T-helper 1 cell treated with Interleukin-12 subunit alpha and Interleukin-12 subunit beta and Interleukin-4 antibody, amounts not matched to agents 30 μg/mL and 1 μg/mL, for 36 hours (primary cell): ENCODE data around the gene SPTSSB.

Experiments used
- H3K27ac Mint-ChIP-seq: one replicate; pipeline ENCODE4 v1.8.0; 2021; ENCODE audit warnings: mild to moderate bottlenecking, mixed read lengths
- H3K27me3 Mint-ChIP-seq: one replicate; pipeline ENCODE4 v1.8.0; 2021; ENCODE audit warnings: low read depth, mixed read lengths
- H3K36me3 Mint-ChIP-seq: one replicate; pipeline ENCODE4 v1.8.0; 2021; ENCODE audit warnings: low read depth, mixed read lengths
- H3K4me1 Mint-ChIP-seq: one replicate; pipeline ENCODE4 v1.8.0; 2021; ENCODE audit warnings: low read depth, mixed read lengths
- H3K4me3 Mint-ChIP-seq: one replicate; pipeline ENCODE4 v1.8.0; 2021; ENCODE audit warnings: mild to moderate bottlenecking, moderate library complexity, mixed read lengths
- H3K9me3 Mint-ChIP-seq: one replicate; pipeline ENCODE4 v1.8.0; 2021; ENCODE audit warnings: mixed read lengths

The SPTSSB gene

DNA sequence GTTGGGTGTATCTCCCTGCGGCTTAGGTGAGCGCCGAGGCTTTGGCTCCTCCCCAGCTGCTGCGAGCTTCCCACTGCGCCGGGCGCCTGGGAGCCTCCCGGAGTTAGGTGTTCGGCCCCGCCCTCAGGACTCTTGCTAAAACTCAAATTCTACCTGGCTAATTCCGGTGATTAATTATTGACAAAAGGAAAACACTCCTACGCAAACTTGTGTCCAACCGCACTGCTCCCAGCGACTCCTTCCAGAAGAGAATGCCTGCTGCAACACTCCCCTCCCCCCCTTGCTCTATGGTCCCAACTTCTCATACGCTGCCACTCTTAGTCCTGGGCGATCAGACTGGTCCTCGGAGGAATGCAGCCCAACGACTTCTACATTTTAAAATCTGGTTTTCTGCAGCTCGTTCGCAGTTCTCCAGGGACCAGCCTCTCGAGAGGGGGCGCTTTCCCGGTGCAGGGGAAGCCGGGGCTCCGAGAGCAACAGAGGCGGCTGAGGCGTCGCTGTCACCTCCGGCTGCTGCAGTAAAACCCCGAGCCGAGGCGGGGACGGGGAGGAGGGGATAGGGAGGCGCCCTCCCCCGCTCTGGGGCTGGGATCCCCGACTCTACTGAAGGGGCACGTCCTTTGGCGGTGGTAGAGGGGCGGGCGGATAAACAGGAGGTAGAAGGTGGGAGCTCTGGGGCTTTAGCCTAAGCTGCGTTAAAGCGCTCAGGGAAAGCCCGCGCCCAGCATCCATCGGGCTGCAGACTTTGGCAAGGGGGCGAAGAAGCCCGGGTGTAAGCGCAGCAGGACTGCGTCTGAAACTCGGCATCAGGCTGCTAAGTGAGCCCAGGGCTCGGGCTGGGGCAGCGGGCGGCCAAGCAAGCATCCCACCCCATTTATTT, at the start of gene SPTSSB:
SPTSSB (minus strand) TSS at position 77 of the 880 bp plus-strand sequence. CDS start 25,194 bp downstream, outside the sequence.
- no peak within 1 kb of the TSS for H3K27ac Mint-ChIP-seq
- no peaks in the 10 kb centered on the region for H3K9me3 Mint-ChIP-seq
- peak within 1 kb of the TSS; percentile 72 for H3K4me3 Mint-ChIP-seq

GRCh38 chr3:161420746-161421145, 49.4 kb upstream of the SPTSSB start:
- H3K9me3 Mint-ChIP-seq, result no peaks in the 10 kb centered on the region
- H3K4me3 Mint-ChIP-seq, result no peak overlapping the region
- H3K36me3 Mint-ChIP-seq, result no peaks in the 10 kb centered on the region
- no peaks in the 10 kb centered on the region for H3K4me1 Mint-ChIP-seq
- H3K27ac Mint-ChIP-seq, result no peak overlapping the region
- H3K27me3 Mint-ChIP-seq, result peaks cover 9% of the 10 kb centered on the region

More for the DNA sequence above, at the start of gene SPTSSB:
- H3K27me3 Mint-ChIP-seq, result peaks cover 73% of the 10 kb centered on the region
- H3K4me1 Mint-ChIP-seq, result peaks cover 13% of the 10 kb centered on the region
- no peaks in the 10 kb centered on the region for H3K36me3 Mint-ChIP-seq

DNA sequence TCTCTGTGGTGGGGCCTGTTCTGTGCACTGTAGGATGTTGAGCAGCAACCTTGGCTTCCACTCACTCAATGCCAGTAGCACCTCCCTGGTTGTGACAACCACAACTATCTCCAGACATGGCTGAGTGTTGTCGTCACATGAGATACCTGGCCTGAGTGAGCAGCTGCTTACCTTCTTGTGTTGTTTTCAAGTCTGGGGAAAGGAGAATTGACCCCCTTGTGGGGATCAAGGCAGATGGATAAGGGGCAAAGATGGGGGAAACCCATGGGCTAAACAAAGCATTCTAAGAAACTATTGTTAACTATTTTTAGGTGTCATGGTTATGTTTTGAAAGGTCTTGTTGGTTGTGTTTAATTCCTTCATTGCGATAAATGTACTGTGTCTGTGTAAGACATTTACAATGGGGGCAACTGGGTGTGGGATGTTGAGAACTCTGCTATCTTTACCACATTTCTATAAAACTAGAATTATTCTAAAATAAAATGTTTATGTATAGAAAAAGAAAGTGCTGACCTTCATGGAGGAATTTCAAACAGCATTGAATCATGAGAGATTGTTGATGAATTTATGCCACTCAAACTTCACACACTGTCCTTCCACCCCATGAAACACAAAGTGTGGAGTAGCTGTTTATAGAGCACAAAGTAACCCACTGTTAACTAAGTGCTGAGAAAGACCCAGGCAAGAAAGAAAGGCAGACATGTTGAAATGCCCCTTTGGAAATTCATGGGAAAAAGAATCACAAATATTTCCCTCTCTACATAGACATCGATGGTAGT, 48.4 kb upstream of the SPTSSB start:
- no peak overlapping the region for H3K4me3 Mint-ChIP-seq
- H3K27me3 Mint-ChIP-seq, result peaks cover 12% of the 10 kb centered on the region
- no peak overlapping the region for H3K27ac Mint-ChIP-seq
- no peaks in the 10 kb centered on the region for H3K36me3 Mint-ChIP-seq
- H3K4me1 Mint-ChIP-seq, result no peaks in the 10 kb centered on the region
- H3K9me3 Mint-ChIP-seq, result no peaks in the 10 kb centered on the region

GRCh38 chr3:161415506-161416231, 44.4 kb upstream of the SPTSSB start:
- Mint-ChIP-seq H3K4me3 (no peak overlapping the region), H3K27ac (no peak overlapping the region), H3K36me3 (no peaks in the 10 kb centered on the region)

GRCh38 chr3:161414907-161415306, 43.6 kb upstream of the SPTSSB start:
- H3K27ac Mint-ChIP-seq, result no peak overlapping the region
- no peaks in the 10 kb centered on the region for H3K9me3 Mint-ChIP-seq
- H3K27me3 Mint-ChIP-seq, result peaks cover 45% of the 10 kb centered on the region
- no peaks in the 10 kb centered on the region for H3K36me3 Mint-ChIP-seq
- H3K4me3 Mint-ChIP-seq, result no peak overlapping the region
- H3K4me1 Mint-ChIP-seq, result no peaks in the 10 kb centered on the region

More at GRCh38 chr3:161415506-161416231, 44.4 kb upstream of the SPTSSB start:
- Mint-ChIP-seq H3K9me3 (no peaks in the 10 kb centered on the region), H3K27me3 (peaks cover 39% of the 10 kb centered on the region), H3K4me1 (no peaks in the 10 kb centered on the region)

GRCh38 chr3:161413855-161414210, 42.5 kb upstream of the SPTSSB start:
- H3K27me3 Mint-ChIP-seq, result peaks cover 52% of the 10 kb centered on the region
- H3K27ac Mint-ChIP-seq, result no peak overlapping the region
- no peaks in the 10 kb centered on the region for H3K4me1 Mint-ChIP-seq
- H3K4me3 Mint-ChIP-seq, result no peak overlapping the region
- H3K36me3 Mint-ChIP-seq, result no peaks in the 10 kb centered on the region
- H3K9me3 Mint-ChIP-seq, result no peaks in the 10 kb centered on the region

DNA sequence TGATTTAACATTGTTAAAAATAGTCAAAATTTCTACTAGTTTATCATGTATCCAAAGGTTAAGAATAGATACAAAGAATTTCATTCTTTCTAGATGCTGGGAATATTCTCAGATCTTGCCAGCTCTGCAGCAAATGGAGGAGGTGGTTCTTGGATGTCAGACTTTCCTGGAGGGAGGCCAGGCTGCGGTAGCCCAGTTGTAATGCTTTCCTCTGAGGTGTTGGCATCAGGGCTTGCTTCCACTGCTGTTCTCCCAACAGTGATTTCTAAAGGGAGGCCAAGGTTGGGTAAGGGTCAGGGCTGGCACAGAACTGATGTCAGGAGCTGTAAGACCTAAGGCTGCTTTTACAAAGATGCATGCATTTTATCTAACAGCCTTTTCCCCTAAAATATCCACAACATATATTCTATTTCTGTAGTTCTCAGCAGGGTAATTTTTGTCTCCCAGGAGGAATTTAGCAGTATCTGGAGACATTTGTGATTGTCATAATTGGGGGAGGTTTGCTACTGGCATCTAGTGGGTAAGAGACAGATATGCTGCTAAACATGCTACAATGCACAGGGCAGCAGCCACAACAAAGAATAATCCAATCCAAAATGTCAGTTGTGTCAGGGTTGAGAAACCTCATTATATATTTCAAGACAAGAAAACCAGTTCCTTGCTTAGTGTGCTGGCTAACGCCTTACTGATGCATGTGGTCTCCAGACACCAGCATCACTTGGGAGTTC, 42.0 kb upstream of the SPTSSB start:
- Mint-ChIP-seq H3K27me3 (peaks cover 48% of the 10 kb centered on the region), H3K4me3 (no peak overlapping the region), H3K9me3 (no peaks in the 10 kb centered on the region), H3K4me1 (no peaks in the 10 kb centered on the region), H3K27ac (no peak overlapping the region), H3K36me3 (no peaks in the 10 kb centered on the region)

DNA sequence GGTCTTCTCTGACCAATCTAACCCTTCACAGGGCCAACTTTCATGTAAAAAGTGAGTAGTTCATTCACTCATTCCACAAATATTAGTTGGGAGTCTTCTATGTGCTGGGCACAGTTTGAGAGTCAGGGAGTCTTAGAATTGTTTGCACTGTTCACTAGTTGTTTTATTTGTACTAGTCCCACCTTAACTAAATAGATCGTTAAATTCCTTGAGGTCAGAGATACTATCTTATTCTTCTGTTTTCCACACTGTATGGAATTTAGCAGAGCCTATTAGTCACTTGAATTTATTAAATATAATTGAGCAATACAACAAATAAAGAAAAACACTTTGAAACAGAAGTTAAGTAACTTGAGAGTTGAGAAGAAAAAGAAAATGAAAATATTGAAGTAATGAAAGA, 40.8 kb upstream of the SPTSSB start:
- no peaks in the 10 kb centered on the region for H3K4me1 Mint-ChIP-seq
- no peak overlapping the region for H3K27ac Mint-ChIP-seq
- H3K9me3 Mint-ChIP-seq, result no peaks in the 10 kb centered on the region
- peaks cover 47% of the 10 kb centered on the region for H3K27me3 Mint-ChIP-seq
- no peaks in the 10 kb centered on the region for H3K36me3 Mint-ChIP-seq
- H3K4me3 Mint-ChIP-seq, result no peak overlapping the region

GRCh38 chr3:161409858-161410257, 38.5 kb upstream of the SPTSSB start:
- no peaks in the 10 kb centered on the region for H3K9me3 Mint-ChIP-seq
- peaks cover 4% of the 10 kb centered on the region for H3K4me1 Mint-ChIP-seq
- H3K27me3 Mint-ChIP-seq, result peaks cover 59% of the 10 kb centered on the region
- H3K4me3 Mint-ChIP-seq, result no peak overlapping the region
- H3K27ac Mint-ChIP-seq, result no peak overlapping the region
- no peaks in the 10 kb centered on the region for H3K36me3 Mint-ChIP-seq

GRCh38 chr3:161409069-161409468, 37.8 kb upstream of the SPTSSB start:
- Mint-ChIP-seq H3K9me3 (no peaks in the 10 kb centered on the region), H3K27me3 (peaks cover 58% of the 10 kb centered on the region), H3K4me1 (peaks cover 4% of the 10 kb centered on the region), H3K36me3 (no peaks in the 10 kb centered on the region), H3K4me3 (no peak overlapping the region), H3K27ac (no peak overlapping the region)

DNA sequence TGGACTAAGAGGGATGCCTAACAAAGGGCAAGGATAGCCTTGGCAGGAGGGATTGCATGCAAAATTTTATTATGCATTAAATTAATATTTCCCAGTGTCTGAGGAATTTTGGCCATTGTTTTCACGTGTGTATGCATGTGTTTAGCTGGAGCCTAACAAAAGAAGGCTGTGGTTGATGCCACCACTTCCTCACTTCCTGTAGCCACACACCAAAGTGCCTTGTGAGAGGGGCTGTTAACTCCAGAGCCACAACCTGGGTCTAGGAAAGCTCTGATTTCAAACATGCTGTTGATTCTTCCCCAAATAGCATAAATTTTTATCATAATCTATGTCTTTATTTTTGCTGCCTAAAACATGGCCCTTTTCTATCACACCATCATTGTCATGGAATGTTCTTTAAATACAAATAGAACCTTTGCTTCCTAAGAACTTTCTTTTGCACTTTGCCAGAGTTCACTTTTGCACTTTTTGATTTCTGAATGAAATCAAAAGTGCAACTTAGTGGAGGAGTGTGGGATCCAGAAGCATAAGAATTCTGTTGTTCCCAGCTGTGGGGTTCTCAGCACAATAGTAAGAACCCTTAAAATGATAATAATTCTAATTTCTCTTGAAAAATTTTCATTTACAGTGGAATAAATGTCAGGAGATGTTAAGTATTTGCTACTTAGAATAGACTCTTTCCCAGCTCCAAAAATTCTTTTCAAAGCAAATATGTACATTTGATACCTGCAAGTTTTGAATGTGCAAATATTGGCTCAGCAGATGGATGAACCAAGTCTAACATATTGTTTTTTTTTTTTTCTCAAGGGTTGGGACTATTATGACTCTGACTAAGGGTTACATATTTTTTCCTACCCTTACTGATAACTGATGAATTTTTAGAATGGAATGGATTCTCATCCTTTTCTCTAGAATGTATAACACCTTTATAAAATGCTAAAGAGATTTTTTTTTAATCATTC, 35.6 kb upstream of the SPTSSB start:
- Mint-ChIP-seq H3K4me3 (no peak overlapping the region), H3K9me3 (no peaks in the 10 kb centered on the region), H3K36me3 (no peaks in the 10 kb centered on the region), H3K27ac (no peak overlapping the region), H3K4me1 (peaks cover 4% of the 10 kb centered on the region), H3K27me3 (peaks cover 56% of the 10 kb centered on the region)

DNA sequence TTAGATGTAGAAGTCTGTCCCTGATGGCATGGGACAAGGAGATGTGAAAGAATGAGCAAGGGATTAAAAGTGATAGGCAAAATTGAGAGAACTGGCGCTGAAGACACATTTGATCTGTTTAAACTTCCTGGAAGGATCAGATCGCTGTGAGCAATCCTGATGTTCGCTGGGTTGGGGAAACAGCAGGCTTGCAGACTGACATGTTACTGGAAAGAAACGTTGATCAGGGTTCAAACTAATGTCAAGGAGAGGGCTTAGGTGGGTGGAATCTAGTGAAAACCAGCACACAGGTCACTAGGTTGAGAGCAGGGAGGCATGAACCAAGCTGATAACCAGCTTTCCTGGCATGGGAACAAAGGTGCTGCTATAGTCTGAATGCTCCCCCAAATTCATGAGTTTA, 34.5 kb upstream of the SPTSSB start:
- H3K27ac Mint-ChIP-seq, result no peak overlapping the region
- H3K9me3 Mint-ChIP-seq, result no peaks in the 10 kb centered on the region
- H3K4me1 Mint-ChIP-seq, result peaks cover 4% of the 10 kb centered on the region
- H3K27me3 Mint-ChIP-seq, result peaks cover 54% of the 10 kb centered on the region
- H3K36me3 Mint-ChIP-seq, result no peaks in the 10 kb centered on the region
- H3K4me3 Mint-ChIP-seq, result no peak overlapping the region

DNA sequence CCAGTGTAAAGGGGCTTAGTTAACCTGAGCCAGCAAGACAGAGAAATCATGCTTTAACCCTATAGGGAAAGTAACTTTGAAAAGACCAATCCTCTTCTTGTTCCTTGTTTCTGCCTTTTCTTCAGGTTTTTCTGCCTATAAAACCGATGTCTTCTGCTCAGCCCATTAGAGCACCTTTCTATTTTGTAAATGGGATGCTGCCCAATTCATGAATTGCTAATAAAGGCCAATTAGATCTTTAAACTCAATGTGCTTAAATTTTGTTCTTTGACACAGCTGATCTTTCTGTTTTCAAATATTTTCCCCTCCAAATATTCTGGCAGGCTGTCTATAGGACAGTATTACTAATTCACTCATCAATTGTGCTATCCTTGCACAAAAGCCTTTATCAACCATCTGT, 33.8 kb upstream of the SPTSSB start:
- Mint-ChIP-seq H3K27me3 (peaks cover 53% of the 10 kb centered on the region), H3K4me1 (peaks cover 4% of the 10 kb centered on the region)

More for the DNA sequence above, 33.8 kb upstream of the SPTSSB start:
- Mint-ChIP-seq H3K36me3 (no peaks in the 10 kb centered on the region), H3K4me3 (no peak overlapping the region), H3K27ac (no peak overlapping the region), H3K9me3 (no peaks in the 10 kb centered on the region)
